Endothelial cell of umbilical vein (primary cell): ENCODE results near the gene TEAD2.

Source experiments
- CTCF ChIP-seq, 2 donors: IDR thresholded peaks; 1 replicate in 1 of 2; 2 replicates in 1 of 2; pipeline ENCODE4 v1.5.1; 2011; ENCODE audit warnings: low read length in 2 of 2, mild to moderate bottlenecking in 2 of 2, moderate library complexity in 2 of 2, control low read depth in 1 of 2, inconsistent platforms in 1 of 2, low read depth in 1 of 2; ENCODE audit not compliant: insufficient read depth in 1 of 2; ENCODE audit errors: extremely low read depth in 1 of 2
- EZH2 ChIP-seq: IDR thresholded peaks from 2 replicates; pipeline ENCODE4 v1.6.1; 2012; ENCODE audit warnings: borderline replicate concordance, low read depth, mild to moderate bottlenecking, moderate library complexity, low read length, inconsistent platforms; ENCODE audit not compliant: severe bottlenecking
- GATA2 ChIP-seq: IDR thresholded peaks from 2 replicates; pipeline ENCODE4 v1.7.0; 2011; ENCODE audit warnings: low read depth, mild to moderate bottlenecking, moderate library complexity, mixed read lengths, low read length; ENCODE audit not compliant: insufficient read length, insufficient read depth
- JUN ChIP-seq: IDR thresholded peaks from 2 replicates; pipeline ENCODE4 v1.6.1; 2011; ENCODE audit warnings: borderline replicate concordance, low read depth; ENCODE audit not compliant: insufficient read length, insufficient read depth
- MAX ChIP-seq: IDR thresholded peaks from 2 replicates; pipeline ENCODE4 v1.6.1; 2011; ENCODE audit not compliant: insufficient read depth, insufficient read length
- MYC ChIP-seq: IDR thresholded peaks from one replicate; pipeline ENCODE4 v1.6.1; 2011; ENCODE audit warnings: mild to moderate bottlenecking, low read depth, low read length
- POLR2A ChIP-seq: IDR thresholded peaks from 2 replicates; pipeline ENCODE4 v1.6.1; 2012; ENCODE audit warnings: low read depth, mild to moderate bottlenecking, control low read depth, low read length
- POLR2AphosphoS5 ChIP-seq: IDR thresholded peaks from 2 replicates; pipeline ENCODE4 v1.6.1; 2012; ENCODE audit warnings: low read depth, mild to moderate bottlenecking, control low read depth, low read length, moderate library complexity; ENCODE audit not compliant: insufficient read depth

- TF ChIP-seq CTCF (IDR thresholded peaks at IDR 0.05; ENCODE audit: extremely low read depth in 1 of 2, insufficient read depth in 1 of 2, low read depth in 1 of 2, low read length in 2 of 2) (no peak), EZH2 (no peak), MYC (no peak), POLR2A (peak; percentile 49), MAX (no peak), POLR2AphosphoS5 (peak; percentile 49), JUN (no peak), GATA2 (no peak)
Observed at GRCh38 chr19:49362048-49362928, at the start of gene TEAD2.
